Neural cell (in vitro differentiated cells): Measurements from ENCODE around the gene GGT6.

Source experiments
- POLR2AphosphoS5 ChIP-seq: IDR thresholded peaks from 2 replicates; pipeline ENCODE4 v1.6.1; 2012
- REST ChIP-seq: IDR thresholded peaks from 2 replicates; pipeline ENCODE4 v1.6.1; 2012; ENCODE audit warnings: borderline replicate concordance

GRCh38 chr17:4597975-4598374 is 37.6 kb upstream of the GGT6 start:
- TF ChIP-seq POLR2AphosphoS5 (no peak), REST (no peak)
